GM21737 (cell line): Measurements from ENCODE around the gene AQP6.

ENCODE experiments used
- ATAC-seq: cut with Tn5 transposase; IDR thresholded peaks from one replicate; pipeline ENCODE4 v1.9.1; 2021; ENCODE audit warnings: mild to moderate bottlenecking, moderate library complexity; ENCODE audit not compliant: unreplicated experiment

The AQP6 gene

DNA sequence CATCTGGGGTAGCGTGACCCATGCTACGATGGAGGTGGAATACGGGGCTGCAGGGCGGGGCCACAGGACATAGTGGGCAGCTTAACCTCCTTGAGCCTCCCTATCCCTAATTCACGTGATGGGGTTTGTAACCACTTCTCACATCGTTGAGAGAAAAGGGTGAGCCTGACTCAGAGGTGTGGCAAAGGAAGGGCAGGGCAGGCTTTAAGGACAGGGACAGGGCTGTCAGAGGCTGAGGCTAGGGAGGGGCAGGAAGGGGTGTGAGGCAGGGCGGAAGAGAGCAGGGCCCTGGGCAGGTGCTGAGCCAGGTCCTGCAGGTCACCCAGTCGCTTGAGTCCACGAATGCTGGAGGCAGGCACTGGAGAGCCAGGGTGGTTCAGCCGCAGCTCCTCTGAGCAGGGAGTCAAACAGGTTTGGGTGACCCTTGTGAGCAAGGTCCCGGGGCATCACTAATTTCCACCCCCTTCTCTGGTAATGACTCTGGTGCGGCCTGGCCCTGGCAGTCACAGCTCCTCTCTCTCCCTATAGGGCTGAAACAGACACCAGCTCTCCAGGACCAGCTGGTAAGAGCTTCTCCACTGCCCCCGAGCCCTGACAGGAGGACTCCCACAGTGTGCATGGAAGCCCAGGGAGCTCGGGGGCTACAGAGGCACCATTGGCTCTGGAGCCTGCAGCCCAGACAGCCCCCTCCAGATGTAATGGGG is 29.7 kb upstream of the AQP6 start:
- no peak for ATAC-seq

DNA sequence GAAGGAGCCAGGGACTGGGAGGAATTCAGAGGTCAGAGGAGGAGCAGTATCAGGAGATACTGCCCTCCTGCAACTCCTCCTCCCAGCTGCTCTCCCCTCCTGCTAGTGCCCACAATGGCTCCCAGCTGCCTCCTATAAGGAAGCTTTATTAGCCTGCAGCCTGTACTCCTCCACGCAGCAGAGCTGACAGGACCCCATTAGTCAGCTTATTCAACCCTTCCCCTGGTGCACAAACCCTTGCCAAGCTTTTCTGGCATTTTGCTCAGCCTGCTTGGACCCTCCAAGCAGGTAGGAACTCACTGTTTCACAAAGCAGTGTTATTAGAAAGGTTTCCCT is 29.2 kb upstream of the AQP6 start:
- no peak for ATAC-seq

DNA sequence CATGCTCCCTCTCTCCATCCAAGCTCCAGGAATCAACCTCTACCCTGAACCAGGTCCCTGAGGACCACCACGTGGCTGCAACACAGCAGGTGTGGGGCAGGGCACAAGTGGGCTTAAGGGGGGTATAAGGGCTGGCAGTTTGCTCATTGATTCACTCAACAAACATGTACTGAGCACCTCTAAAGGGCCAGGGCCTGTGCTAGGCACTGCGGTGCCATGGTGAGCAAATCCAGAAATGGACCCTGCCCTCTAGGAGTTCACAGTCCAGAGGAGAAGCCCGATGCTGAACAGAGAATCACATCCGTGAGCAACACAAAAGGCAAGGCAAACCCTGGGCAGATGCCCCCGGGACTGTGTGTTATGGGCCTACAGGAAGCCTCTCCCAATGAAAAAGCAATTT is 28.7 kb upstream of the AQP6 start:
- ATAC-seq, result no peak

DNA sequence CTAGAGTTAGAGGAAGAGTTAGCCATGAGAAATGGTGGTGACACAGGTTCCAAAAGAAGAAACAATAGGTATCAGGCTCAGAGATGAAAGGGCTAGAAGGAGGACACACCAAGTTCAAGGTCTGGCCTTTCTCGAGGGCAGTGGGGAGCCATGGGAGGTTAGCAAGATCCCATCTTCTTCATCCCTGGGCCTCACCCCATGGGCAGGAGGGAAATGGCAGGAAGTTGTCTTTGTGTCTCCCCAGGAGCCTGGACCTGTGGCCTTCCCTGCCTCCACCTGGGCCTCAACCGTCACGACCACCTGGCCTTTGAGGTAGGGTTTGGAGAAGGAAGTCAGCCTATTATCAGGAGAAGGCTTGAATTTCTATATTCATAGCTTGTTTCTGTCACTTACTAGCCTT is 28.0 kb upstream of the AQP6 start:
- ATAC-seq, result no peak

- peak; percentile 81 for ATAC-seq
Measured at GRCh38 chr12:49945394-49946080, 27.2 kb upstream of the AQP6 start.

GRCh38 chr12:49946086-49946485 is 26.7 kb upstream of the AQP6 start:
- no peak for ATAC-seq

DNA sequence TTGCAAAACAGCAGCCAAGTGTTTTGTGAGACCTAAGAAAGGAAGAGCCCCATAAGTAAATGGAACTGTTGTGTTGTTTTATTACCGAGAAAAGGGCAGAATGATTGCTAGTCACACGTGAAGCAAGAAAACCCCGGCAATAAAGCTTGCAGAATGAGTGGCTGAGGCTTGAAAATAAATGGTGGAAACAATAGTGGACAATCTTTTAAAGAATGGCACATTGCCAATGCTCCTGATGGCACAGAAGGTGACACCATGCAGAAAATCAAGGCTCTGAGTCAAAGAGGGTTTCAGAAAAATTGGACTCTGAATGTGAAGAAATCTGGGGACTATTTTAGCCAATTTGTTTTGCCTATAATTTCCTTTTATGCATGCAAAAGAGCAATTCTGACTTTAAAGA is 26.2 kb upstream of the AQP6 start:
- ATAC-seq, result no peak

DNA sequence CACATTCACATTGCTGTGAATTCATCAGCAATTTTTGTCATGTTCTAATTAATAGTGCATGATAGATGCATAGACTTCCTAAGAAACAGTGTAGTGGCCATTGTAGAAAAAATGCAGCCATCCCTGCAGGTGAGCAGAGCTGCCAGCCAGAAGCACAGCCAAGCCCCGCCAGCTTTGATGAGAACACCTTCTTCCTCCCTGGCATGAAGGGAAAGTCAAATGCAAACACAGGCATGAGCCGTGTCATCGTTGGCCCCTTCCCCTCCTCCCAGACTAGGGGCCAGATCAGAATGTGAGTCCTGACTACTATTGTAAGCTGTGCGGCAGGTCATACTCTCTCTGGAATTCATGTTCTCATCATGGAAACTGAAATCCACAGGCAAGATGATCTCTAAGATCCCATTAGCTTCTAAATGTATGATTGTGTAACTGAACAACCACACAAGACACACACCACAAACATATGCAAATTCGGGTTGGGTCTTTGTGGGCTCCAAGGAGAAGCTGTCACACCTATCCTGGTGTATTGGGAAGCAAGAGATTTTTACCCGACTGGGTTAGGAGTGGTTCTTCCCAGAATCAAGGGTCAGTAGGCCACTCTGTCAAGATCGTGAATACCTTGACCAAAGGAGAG is 25.0 kb upstream of the AQP6 start:
- ATAC-seq, result no peak

DNA sequence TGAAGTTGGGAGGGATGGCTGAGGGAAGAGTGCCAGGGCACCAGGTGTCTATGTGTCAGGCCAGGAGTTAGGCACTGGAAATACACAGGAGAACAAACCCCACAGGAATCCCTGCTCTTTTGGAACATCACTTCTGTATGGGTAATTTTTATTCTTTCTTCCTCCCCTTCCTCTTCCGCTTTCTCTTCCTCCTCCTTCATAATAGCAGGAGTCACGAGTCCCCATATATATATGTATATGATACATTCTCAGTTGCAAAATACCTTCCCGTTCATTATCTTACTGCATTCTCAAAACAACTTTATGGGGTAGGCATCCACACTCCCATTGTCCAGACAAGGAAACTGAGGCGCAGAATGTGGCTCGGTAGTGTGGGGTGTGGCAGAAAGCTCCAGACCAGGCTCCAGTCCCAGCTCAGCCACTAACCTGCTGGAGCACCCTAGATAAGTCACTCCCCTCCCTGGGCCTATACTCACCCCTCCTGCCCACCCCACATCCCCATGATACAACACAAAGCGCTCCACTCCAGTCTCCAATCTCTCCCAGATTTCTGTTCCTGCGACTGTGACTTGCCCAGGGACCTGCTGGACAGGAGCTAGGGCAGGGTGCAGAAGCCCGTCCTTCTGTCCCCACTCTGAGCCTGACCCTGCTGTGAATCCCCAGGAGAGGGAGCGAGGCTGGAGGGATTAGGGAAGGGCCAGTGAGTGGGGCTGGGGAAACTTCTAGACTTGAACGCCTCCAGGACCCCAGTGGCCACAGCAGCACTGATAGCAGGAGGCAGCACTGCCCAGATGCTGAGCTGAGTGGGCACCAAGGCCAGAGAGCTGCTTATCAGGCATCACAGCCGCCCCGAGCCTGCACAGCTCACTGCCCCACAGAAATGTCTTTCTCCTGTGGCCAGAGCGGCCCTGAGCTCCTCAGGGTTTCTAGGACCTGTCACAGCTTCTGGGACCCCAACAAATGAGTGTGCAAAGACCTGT is 23.6 kb upstream of the AQP6 start:
- no peak for ATAC-seq

DNA sequence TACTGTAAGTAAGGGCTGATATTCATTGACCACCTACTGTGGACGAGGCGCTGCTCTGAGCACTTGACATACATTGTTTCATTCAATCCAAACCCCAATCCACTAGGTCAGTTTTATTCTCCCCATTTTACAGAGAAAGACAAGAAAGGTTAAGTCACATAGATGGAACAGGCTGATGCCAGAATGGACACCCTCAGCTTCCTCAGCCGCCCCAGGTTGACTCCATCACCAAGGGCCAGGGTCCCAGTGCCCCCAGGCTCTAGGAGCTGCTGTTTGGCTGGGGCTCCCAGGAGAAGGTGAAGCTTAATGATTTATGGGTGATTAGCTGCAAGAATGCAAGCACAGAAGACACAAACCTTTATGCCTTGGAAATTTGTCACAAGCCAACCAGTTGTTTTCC is 22.9 kb upstream of the AQP6 start:
- no peak for ATAC-seq

- no peak for ATAC-seq
Measured at GRCh38 chr12:49950273-49951251, 22.2 kb upstream of the AQP6 start, which contains the start of gene AQP2. Gene AQP2, plus strand, starts transcription at chr12:49950737. Its CDS starts 94 bp downstream, at chr12:49950831.

DNA sequence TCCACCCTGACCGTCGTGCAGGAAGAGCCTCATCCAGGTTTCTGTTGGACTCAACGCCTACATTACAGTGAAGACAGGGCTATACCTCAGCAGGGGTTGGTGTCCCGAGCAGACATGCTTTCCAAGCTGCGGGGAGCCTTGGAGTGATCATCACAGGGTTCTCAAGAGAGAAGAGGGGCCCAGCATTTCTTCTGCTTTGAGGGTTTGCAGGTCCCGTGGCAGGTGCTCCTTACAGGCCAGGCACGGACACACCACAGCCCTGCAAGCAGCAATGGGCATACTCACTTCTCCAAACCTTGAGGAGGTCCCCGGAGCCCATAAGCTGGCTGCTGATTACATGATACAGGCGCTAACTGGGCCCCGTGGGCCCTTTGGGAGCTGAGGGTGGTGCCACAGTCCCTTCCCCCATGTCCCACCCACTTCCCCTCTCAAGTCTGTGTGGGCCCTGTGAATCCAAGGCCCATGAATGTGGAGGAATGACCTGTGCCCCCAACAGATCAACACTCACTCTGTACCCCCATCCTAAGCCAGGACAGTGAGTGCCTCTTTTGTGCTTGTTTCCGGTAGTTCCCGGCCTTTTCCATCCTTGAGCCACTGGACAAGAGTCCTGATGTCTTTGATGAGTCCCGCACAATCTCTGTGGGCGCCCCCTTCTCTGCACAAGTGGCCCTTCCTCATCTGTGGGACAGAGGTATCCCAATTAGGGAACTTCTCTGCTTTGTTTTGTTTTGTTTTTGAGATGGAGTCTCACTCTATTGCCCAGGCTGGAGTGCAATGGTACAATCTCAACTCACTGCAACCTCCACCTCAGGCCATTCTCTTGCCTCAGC is 21.1 kb upstream of the AQP6 start:
- no peak for ATAC-seq

- no peak for ATAC-seq
Measured at GRCh38 chr12:49952391-49953055, 20.2 kb upstream of the AQP6 start.

DNA sequence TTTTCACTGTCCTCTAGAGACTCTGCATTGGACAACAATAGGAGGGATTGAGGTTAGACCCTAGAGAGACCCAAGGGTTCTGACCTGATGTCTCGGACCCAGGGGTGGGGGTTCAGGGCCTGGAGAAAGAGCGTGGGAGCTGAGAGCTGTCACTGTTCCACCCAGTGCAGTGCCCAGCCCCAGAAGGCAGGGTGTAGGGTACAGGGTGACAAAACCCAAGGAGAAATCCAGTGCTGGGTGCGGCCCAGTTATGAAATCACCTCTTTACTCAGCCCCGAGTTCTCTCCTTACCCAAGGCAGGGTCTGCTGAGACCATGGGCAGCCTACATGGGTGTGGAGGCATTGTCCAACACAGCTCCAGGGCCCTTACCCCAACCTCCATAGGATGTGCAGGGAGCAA is 19.6 kb upstream of the AQP6 start:
- no peak for ATAC-seq

- no peak for ATAC-seq
Measured at GRCh38 chr12:49953961-49954846, 18.5 kb upstream of the AQP6 start.

DNA sequence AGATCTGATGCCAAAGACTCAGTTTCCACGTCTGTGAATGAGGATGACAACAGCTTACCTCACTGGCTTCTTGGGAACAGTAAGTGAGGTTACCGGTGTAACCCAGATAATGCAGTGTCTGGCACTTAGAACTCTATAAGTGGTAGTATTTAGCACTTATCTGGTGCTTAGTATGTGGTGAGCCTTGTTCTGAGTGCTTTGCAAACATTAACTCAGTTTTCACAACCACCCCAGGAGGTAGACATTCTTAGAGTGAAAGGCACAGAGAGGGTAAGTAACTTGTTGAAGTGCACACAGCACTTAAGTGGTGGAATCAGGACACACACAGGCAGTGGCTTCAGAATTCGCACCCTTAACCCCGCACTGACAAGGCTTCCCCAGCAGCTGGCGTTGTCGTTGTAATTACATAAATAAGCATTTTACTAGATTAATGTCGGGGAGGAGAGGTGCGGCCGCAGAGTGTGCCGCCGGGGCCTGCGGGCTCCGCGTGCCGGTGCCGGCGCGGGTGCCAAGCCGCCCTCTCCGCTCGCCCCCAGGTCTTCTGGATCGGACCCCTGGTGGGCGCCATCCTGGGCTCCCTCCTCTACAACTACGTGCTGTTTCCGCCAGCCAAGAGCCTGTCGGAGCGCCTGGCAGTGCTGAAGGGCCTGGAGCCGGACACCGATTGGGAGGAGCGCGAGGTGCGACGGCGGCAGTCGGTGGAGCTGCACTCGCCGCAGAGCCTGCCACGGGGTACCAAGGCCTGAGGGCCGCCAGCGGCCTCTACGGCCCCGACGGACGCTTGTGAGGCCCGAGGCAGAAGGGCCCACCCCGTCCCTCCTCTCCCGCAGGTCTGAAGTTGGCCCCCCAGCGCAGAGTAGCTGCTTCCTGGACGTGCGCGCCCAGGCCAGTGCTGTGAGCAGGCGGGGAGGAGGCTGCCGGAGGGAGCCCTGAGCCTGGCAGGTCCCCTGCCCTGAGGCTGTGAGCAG is 17.6 kb upstream of the AQP6 start:
- ATAC-seq, result no peak
